Activated T-cell treated with anti-CD3 and anti-CD28 coated beads for 1 hour (primary cell): Measurements from ENCODE around the gene ZKSCAN2.

ENCODE experiments used
- DNase-seq: peaks from one replicate; pipeline ENCODE4 v3.0.0-alpha.2; 2020; ENCODE audit warnings: low read depth

The ZKSCAN2 gene

GRCh38 chr16:25257470-25257955 lies at the start of gene ZKSCAN2:
Gene ZKSCAN2 (minus strand): TSS chr16:25257845. CDS start chr16:25257127, 718 bp downstream.
- DNase-seq, result peak; percentile 67

- no peak for DNase-seq
These were observed 42.3 kb upstream of the ZKSCAN2 start for GRCh38 chr16:25299792-25300590.

GRCh38 chr16:25298165-25298872 lies 40.7 kb upstream of the ZKSCAN2 start:
- no peak for DNase-seq

GRCh38 chr16:25297151-25297787 lies 39.6 kb upstream of the ZKSCAN2 start:
- DNase-seq, result no peak

GRCh38 chr16:25291580-25291979 lies 33.9 kb upstream of the ZKSCAN2 start:
- DNase-seq, result no peak

GRCh38 chr16:25289466-25289865 lies 31.8 kb upstream of the ZKSCAN2 start:
- DNase-seq, result no peak

- DNase-seq, result no peak
These were observed 21.8 kb upstream of the ZKSCAN2 start for GRCh38 chr16:25279491-25279890.

GRCh38 chr16:25271421-25271820 lies 13.8 kb upstream of the ZKSCAN2 start:
- no peak for DNase-seq

- DNase-seq, result no peak
These were observed 12.9 kb upstream of the ZKSCAN2 start for GRCh38 chr16:25270577-25270976.

GRCh38 chr16:25269879-25270278 lies 12.2 kb upstream of the ZKSCAN2 start:
- DNase-seq, result no peak

- DNase-seq, result no peak
These were observed 8.3 kb upstream of the ZKSCAN2 start for GRCh38 chr16:25265968-25266367.

GRCh38 chr16:25264597-25264996 lies 7.0 kb upstream of the ZKSCAN2 start:
- no peak for DNase-seq

- no peak for DNase-seq
These were observed 2.8 kb upstream of the ZKSCAN2 start for GRCh38 chr16:25260416-25260815.

- DNase-seq, result no peak
These were observed 1.2 kb upstream of the ZKSCAN2 start for GRCh38 chr16:25258861-25259179.

- peak; percentile 59 for DNase-seq
These were observed 563 bp upstream of the ZKSCAN2 start for GRCh38 chr16:25257956-25258860.

- DNase-seq, result no peak
These were observed 763 bp downstream of the ZKSCAN2 start for GRCh38 chr16:25256695-25257469.

GRCh38 chr16:25253322-25253721 lies 4.3 kb downstream of the ZKSCAN2 start:
- DNase-seq, result no peak

- DNase-seq, result no peak
These were observed 7.2 kb downstream of the ZKSCAN2 start for GRCh38 chr16:25250467-25250866.

GRCh38 chr16:25235991-25236390 lies 21.7 kb downstream of the ZKSCAN2 start:
- DNase-seq, result no peak

GRCh38 chr16:25228372-25228771 lies 29.3 kb downstream of the ZKSCAN2 start:
- no peak for DNase-seq

- DNase-seq, result no peak
These were observed 32.8 kb downstream of the ZKSCAN2 start for GRCh38 chr16:25224731-25225319.
